H9 (cell line): ENCODE measurements around the gene PAK5. TPM values are rescaled to one million over a fixed set of nuclear protein-coding genes. Genes with fewer than 3 reads are reported as not detected.

Source experiments
- DNase-seq: peaks from one replicate; pipeline ENCODE4 v3.0.0-alpha.2; 2017
- H2AFZ ChIP-seq: one replicate; pipeline ENCODE4 v1.6.1; 2013; ENCODE audit warnings: mild to moderate bottlenecking, low read length, control low read depth, moderate library complexity
- H2AK5ac ChIP-seq: 2 replicates; pipeline ENCODE4 v1.6.1; 2013; ENCODE audit warnings: low read length, control low read depth, mixed read lengths; ENCODE audit not compliant: insufficient read length
- H2BK120ac ChIP-seq: one replicate; pipeline ENCODE4 v1.6.1; 2013; ENCODE audit warnings: low read depth, mild to moderate bottlenecking, low read length, control low read depth, inconsistent platforms; ENCODE audit not compliant: poor library complexity, severe bottlenecking
- H2BK12ac ChIP-seq: 2 replicates; pipeline ENCODE4 v1.6.1; 2013; ENCODE audit warnings: low read length, control low read depth, mixed read lengths, low read depth; ENCODE audit not compliant: insufficient read length
- H2BK15ac ChIP-seq: 2 replicates; pipeline ENCODE4 v1.6.1; 2013; ENCODE audit warnings: low read depth, low read length, control low read depth
- H2BK20ac ChIP-seq: one replicate; pipeline ENCODE4 v1.6.1; 2013; ENCODE audit warnings: low read depth, mild to moderate bottlenecking, low read length, control low read depth, inconsistent platforms; ENCODE audit not compliant: poor library complexity, severe bottlenecking
- H2BK5ac ChIP-seq: 2 replicates; pipeline ENCODE4 v1.6.1; 2013; ENCODE audit warnings: low read length, control low read depth, mixed read lengths; ENCODE audit not compliant: insufficient read length
- H3K14ac ChIP-seq: 2 replicates; pipeline ENCODE4 v1.6.1; 2013; ENCODE audit warnings: low read length, control low read depth; ENCODE audit not compliant: insufficient read depth
- H3K18ac ChIP-seq: 2 replicates; pipeline ENCODE4 v1.6.1; 2013; ENCODE audit warnings: low read depth, mild to moderate bottlenecking, mixed read lengths, low read length, control low read depth; ENCODE audit not compliant: insufficient read length
- H3K23ac ChIP-seq: 2 replicates; pipeline ENCODE4 v1.6.1; 2013; ENCODE audit warnings: low read length, control low read depth, mixed read lengths, low read depth; ENCODE audit not compliant: insufficient read length
- H3K23me2 ChIP-seq: 2 replicates; pipeline ENCODE4 v1.6.1; 2013; ENCODE audit warnings: low read depth, mild to moderate bottlenecking, mixed read lengths, low read length, control low read depth; ENCODE audit not compliant: insufficient read length, poor library complexity, severe bottlenecking
- H3K27ac ChIP-seq: 2 replicates; pipeline ENCODE4 v1.5.1; 2013; ENCODE audit warnings: low read length, control low read depth, mixed read lengths, low read depth; ENCODE audit not compliant: insufficient read length
- H3K27me3 ChIP-seq: 2 replicates; pipeline ENCODE4 v1.6.1; 2013; ENCODE audit warnings: low read length, control low read depth, inconsistent platforms; ENCODE audit not compliant: insufficient read depth
- H3K4ac ChIP-seq: 2 replicates; pipeline ENCODE4 v1.6.1; 2013; ENCODE audit warnings: low read depth, mild to moderate bottlenecking, control low read depth, inconsistent platforms, low read length, moderate library complexity
- H3K4me1 ChIP-seq: 2 replicates; pipeline ENCODE4 v1.6.1; 2013; ENCODE audit warnings: low read length, control low read depth, inconsistent platforms; ENCODE audit not compliant: insufficient read depth
- H3K4me2 ChIP-seq: 2 replicates; pipeline ENCODE4 v1.6.1; 2013; ENCODE audit warnings: low read length, control low read depth, mixed read lengths; ENCODE audit not compliant: insufficient read length, insufficient read depth
- H3K56ac ChIP-seq: 2 replicates; pipeline ENCODE4 v1.6.1; 2013; ENCODE audit warnings: low read depth, mild to moderate bottlenecking, mixed read lengths, low read length, control low read depth; ENCODE audit not compliant: insufficient read length
- H3K79me1 ChIP-seq: 2 replicates; pipeline ENCODE4 v1.6.1; 2013; ENCODE audit warnings: low read depth, mild to moderate bottlenecking, moderate library complexity, low read length, control low read depth, inconsistent platforms; ENCODE audit not compliant: insufficient read depth, poor library complexity, severe bottlenecking
- H3K79me2 ChIP-seq: 2 replicates; pipeline ENCODE4 v1.6.1; 2013; ENCODE audit warnings: low read length, control low read depth, inconsistent platforms; ENCODE audit not compliant: insufficient read depth
- H3K9ac ChIP-seq: 2 replicates; pipeline ENCODE4 v1.6.1; 2013; ENCODE audit warnings: low read length, control low read depth, mixed read lengths; ENCODE audit not compliant: insufficient read length; ENCODE audit errors: extremely low read depth
- H3K9me3 ChIP-seq: one replicate; pipeline ENCODE4 v1.6.1; 2013; ENCODE audit warnings: low read depth, low read length, inconsistent platforms; ENCODE audit not compliant: control insufficient read depth
- H3T11ph ChIP-seq: one replicate; pipeline ENCODE4 v1.6.1; 2013; ENCODE audit warnings: mild to moderate bottlenecking, low read length, control low read depth, inconsistent platforms
- H4K20me1 ChIP-seq: one replicate; pipeline ENCODE4 v1.6.1; 2013; ENCODE audit not compliant: control insufficient read depth, insufficient read length, insufficient read depth
- H4K5ac ChIP-seq: 2 replicates; pipeline ENCODE4 v1.6.1; 2013; ENCODE audit warnings: low read depth, mild to moderate bottlenecking, mixed read lengths, low read length, control low read depth; ENCODE audit not compliant: insufficient read length
- H4K8ac ChIP-seq: replicated peaks from 2 replicates; pipeline ENCODE4 v1.6.1; 2013; ENCODE audit warnings: low read length, control low read depth, mixed read lengths, low read depth; ENCODE audit not compliant: insufficient read length
- H4K91ac ChIP-seq: 2 replicates; pipeline ENCODE4 v1.6.1; 2013; ENCODE audit warnings: low read depth, mild to moderate bottlenecking, moderate library complexity, mixed read lengths, low read length, control low read depth; ENCODE audit not compliant: insufficient read length
- H3K27ac Mint-ChIP-seq, 3 experiments: 2 replicates in 2 of 3; 3 replicates in 1 of 3; pipeline ENCODE4 v1.8.0; 2020 to 2021; ENCODE audit warnings: mixed read lengths in 3 of 3, mild to moderate bottlenecking in 1 of 3, moderate library complexity in 1 of 3
- H3K27me3 Mint-ChIP-seq: 2 replicates; pipeline ENCODE4 v1.8.0; 2021; ENCODE audit warnings: low read depth, mild to moderate bottlenecking, moderate library complexity, mixed read lengths
- H3K36me3 Mint-ChIP-seq, 3 experiments: 2 replicates in 2 of 3; 3 replicates in 1 of 3; pipeline ENCODE4 v1.8.0; 2020 to 2021; ENCODE audit warnings: low read depth in 3 of 3, mixed read lengths in 3 of 3; ENCODE audit not compliant: insufficient read depth in 1 of 3
- H3K4me1 Mint-ChIP-seq, 2 experiments: 2 replicates each; pipeline ENCODE4 v1.8.0; 2020; ENCODE audit warnings: mixed read lengths in 2 of 2
- H3K4me3 Mint-ChIP-seq, 2 experiments: 2 replicates in 1 of 2; 3 replicates in 1 of 2; pipeline ENCODE4 v1.8.0; 2020 to 2021; ENCODE audit warnings: mild to moderate bottlenecking in 2 of 2, mixed read lengths in 2 of 2, moderate library complexity in 1 of 2
- H3K9me3 Mint-ChIP-seq, 2 experiments: 2 replicates in 1 of 2; 3 replicates in 1 of 2; pipeline ENCODE4 v1.8.0; 2020; ENCODE audit warnings: mild to moderate bottlenecking in 2 of 2, mixed read lengths in 2 of 2, moderate library complexity in 1 of 2
- CTCF ChIP-seq: fragments of 200-600 bp; sonication (generic); conservative IDR thresholded peaks from 3 replicates; pipeline ENCODE4 v1.8.0; 2021; ENCODE audit warnings: antibody characterized with exemption, mild to moderate bottlenecking
- WGBS: extraction: QIAGEN DNeasy Blood & Tissue Kit; methylation state at CpG from one replicate; pipeline ENCODE4 v1.1.7; 2013; ENCODE audit warnings: missing lambda C conversion rate, low lambda C conversion rate, mixed read lengths; ENCODE audit not compliant: insufficient read length; ENCODE audit errors: extremely low coverage; 5-methylcytosine and 5-hydroxymethylcytosine counted together
- total RNA-seq: library from RNA; stranded (reverse); gene quantifications from 2 replicates; pipeline ENCODE4 v1.2.1, GENCODE V29; 2021

The PAK5 gene
- total RNA-seq, 1 experiment from 2014 or later, result 0.20 TPM

DNA sequence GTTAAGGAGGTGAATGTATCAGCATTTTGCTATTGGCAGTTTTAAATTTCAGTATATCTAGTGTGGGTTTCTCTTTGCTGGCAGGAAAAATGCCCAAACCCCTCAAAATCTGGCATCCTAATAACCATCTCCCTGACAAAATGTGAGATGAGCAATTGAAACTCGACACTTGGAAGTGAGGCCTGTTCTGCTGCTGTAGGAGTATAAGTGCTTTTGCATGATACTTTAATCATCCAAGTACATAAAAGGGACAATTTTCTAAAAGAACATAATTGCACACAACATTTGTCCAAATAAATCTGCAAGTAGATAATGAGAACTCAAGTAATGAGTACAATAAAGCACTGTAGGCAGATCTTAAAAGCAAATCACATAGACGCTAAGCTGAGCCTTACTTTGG lies 288.0 kb downstream of the PAK5 start:
- no peak overlapping the region for H3K27ac ChIP-seq
- no peak overlapping the region for H3K14ac ChIP-seq
- no peak overlapping the region for H3K23ac ChIP-seq
- no peak overlapping the region for H2BK12ac ChIP-seq
- H3K9me3 ChIP-seq, result no peaks in the 10 kb centered on the region
- H2AK5ac ChIP-seq, result no peak overlapping the region
- no peak overlapping the region for H3K4me2 ChIP-seq
- Mint-ChIP-seq H3K27me3 (peaks cover 1% of the 10 kb centered on the region; the same call in 1 of the 2 replicates), H3K27ac (no peak overlapping the region), H3K4me1 (peaks cover 6 to 8% of the 10 kb centered on the region in 2 experiments), H3K4me3 (no peak overlapping the region), H3K9me3 (no peaks in the 10 kb centered on the region), H3K36me3 (no peaks in the 10 kb centered on the region; a peak in 1 of 7 replicates)
- H4K91ac ChIP-seq, result no peak overlapping the region
- H4K20me1 ChIP-seq, result no peaks in the 10 kb centered on the region
- H3K79me2 ChIP-seq, result no peaks in the 10 kb centered on the region
- no peak overlapping the region for H3T11ph ChIP-seq
- TF ChIP-seq CTCF, result no peak
- H4K8ac ChIP-seq, result no peak overlapping the region
- H3K18ac ChIP-seq, result no peak overlapping the region
- no peak overlapping the region for H2BK120ac ChIP-seq
- no peak overlapping the region for H2BK20ac ChIP-seq
- no peaks in the 10 kb centered on the region for H3K27me3 ChIP-seq
- H3K23me2 ChIP-seq, result peaks cover 3% of the 10 kb centered on the region
- no CpG with 5 or more reads among the region's 2 CpGs for whole genome bisulfite sequencing
- no peaks in the 10 kb centered on the region; the same call in 1 of the 2 replicates for H3K4me1 ChIP-seq
- H3K4ac ChIP-seq, result no peak overlapping the region
- H2BK15ac ChIP-seq, result no peak overlapping the region
- no peak overlapping the region for H3K56ac ChIP-seq
- DNase-seq, result no peak
- H3K9ac ChIP-seq, result no peak overlapping the region
- no peak overlapping the region for H4K5ac ChIP-seq
- no peaks in the 10 kb centered on the region for H3K79me1 ChIP-seq
- H2AFZ ChIP-seq, result no peak overlapping the region
- no peak overlapping the region for H2BK5ac ChIP-seq
